Middle frontal gyrus (tissue), 1 donor: ENCODE data around the gene SMARCD3.

Source experiments
- DNase-seq: peaks from one replicate; pipeline ENCODE4 v3.0.0-alpha.2; 2015; ENCODE audit warnings: low spot score; ENCODE audit errors: extremely low spot score

Gene SMARCD3

DNA sequence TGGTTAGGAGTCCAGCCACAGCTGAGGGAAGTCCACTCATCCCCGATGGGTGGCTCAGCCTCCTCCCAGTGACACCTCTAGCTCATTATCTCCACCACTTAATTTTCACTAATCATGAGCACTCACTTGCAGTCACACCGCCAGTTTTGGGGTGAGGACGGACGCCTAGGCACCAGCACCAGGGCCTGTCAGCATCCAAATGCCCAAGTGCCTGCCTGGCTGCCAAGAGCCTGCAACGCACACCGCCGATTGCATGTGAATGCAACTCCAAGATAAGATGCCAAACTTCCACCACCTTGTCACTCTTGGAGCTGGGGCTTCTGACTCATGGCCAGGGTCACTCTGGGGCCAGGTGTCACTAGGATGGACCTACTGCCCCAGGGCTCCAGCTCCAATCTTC is 24.4 kb upstream of the SMARCD3 start:
- no peak for DNase-seq

DNA sequence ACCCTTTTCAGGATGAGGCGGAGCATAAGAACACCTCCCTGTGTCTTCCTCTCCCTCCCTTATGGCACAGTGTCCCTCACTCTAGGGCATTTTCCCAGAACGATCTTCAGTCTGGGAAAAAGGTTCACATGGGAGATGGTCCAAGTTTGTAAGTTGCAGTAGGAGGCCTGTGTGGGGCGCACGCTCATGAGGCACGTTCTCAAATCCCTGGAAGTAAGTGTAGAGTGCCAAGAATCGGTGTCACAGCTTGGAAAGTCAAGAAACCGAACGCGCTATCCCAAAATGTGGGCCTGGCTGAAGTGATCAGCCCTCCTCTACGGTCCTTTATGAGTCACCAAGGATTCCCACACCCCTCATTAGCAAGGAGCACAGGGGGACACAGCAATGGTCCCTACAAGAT is 23.9 kb upstream of the SMARCD3 start:
- DNase-seq = no peak

DNA sequence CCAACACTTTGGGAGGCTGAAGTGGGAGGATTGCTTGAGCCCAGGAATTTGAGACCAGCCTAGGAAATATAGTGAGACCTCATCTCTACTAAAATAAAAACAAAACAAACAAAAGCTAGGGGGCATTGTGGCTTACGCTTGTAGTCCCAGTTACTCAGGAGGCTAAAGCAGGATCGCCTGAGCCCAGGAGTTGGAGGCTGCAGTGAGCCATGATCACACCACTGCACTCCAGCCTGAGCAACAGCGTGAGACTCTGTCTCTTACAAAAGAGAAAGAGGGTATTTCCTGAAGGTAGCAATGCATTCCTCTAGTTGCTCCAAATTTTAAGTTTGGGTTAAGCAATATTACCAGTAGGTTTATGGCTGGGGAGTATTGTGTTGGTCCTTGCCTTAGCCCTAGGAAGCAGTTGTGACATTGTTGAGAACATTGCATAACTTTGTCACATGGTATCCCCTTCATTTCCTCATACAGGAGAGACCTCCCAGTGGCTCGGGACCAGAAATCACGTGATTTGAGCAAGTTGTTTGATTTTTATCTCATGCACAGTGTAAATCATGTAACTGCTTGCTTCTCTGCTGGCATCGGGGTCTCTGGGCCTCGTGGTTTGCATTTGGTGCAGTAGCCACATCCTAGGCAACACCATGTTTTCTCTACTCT is 23.3 kb upstream of the SMARCD3 start:
- no peak for DNase-seq

DNA sequence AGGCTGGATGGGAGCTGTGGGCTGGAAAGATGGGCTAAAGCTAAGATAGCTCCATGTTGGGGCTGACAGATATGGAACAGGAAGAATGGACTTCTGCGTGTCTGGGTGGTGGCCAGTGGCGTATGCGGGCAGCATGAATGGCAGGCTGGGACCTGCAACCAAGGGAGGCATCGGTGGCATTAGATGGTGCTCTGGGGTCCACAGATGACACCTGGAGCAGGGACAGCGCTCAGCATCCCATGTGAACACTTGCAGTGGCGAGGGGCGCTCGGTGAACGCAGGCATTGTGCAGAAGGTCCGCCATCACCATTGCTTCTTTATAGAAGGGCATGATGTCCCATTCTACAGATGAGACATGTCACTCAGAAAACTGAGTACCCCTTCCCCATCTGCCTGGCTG is 21.0 kb upstream of the SMARCD3 start:
- DNase-seq = no peak

DNA sequence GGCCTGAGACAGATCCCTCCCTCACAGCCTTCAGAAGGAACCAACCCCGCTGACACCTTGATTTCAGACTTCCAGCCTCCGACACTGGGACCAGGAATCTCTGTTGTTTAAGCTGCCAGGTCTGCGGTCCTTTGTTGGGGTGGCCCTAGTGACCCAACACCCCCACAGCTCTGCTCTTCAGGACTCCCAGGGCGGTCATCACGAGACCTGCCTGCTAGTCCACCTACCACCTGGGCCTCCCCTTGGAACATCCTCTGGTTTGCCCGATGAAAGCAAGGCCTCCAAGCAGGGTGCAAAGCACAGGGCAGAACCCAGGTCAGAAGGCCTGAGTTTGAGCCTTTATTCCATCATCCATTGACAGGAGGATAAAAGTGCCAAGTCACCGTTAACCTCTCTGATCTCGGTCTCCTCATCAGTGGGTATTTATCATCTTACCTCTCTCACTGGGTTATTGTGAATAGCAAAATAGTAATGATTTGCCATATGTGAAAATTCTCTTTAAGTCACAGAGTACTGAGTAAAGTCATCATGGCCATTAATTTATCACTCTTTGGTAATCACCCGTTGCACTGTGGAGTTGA is 16.9 kb upstream of the SMARCD3 start:
- no peak for DNase-seq

DNA sequence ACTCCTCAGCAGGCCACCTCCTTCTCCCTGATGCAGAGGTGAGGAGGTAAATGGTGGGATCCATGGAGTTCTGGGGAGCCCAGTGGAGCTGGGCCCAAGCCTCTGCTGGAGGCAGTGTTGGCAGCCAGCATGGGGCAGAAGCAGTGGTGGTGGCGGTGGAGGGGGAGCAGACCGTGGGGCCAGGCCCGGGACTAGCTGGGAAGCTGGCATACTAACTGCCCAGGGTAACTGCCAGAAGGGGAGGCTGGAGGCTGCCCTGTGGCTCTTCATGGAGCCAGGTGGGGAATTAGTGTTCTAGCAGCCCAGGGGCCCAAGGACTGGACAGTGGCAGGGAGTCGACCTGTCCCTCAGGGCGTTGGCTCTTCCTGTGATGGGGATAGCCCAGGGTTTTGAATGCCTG is 16.1 kb upstream of the SMARCD3 start:
- no peak for DNase-seq

DNA sequence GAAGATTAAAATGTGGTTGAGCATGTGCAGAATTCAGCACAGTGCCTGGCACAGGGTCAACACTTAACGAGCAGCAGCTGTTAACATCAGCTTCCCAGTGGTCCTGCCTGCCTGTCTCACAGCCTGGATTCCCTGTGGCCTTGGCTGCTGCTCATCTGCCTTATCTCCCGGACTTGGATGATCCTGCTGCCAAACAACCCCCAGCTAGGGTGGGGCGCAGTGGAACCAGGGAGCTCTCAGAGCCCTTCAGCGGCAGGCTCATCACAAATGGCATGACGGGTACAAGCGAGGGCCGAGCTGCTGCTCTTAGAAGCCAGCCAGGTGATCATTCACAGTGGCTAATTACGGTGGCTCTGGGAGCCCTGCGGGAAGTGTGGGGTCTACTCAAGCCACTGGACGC is 13.0 kb upstream of the SMARCD3 start:
- DNase-seq = no peak

DNA sequence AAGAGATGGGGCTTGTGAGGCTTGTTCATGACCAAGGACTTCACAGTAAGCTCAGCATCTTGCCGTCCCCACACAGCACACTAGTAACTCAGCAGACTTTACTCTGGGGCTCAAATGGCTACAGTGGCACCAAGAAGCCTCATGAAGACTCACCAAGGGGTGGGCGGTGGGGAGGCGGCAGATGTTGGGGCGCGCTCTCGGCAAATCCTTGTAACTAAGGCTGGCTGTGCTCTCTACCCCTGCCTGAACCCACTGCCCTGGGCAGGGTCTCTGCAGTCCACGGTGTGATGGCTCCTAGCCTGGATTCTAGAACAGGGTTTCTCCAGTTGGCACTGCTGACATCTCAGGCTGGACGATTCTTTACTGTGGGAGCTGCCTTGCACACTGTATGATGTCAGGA is 12.4 kb upstream of the SMARCD3 start:
- no peak for DNase-seq

DNA sequence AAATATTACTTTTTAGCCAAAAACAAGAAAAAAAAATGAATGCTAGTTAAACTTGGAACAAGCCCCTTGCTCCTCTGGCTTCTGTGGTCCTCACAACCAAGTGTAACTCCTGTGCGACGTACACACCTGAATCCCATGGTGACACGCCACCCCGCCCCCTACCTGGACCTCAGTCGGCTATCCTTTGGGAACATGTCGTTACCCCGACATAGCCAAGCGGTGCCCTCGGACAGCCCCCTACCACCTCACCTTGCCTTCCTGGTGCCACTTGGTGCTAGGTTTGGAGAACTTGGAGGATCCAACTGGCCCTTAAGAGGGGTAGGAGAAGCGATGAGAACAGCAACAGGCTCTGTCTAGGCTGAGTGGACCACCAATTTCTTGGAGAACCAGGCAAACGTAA is 12.0 kb upstream of the SMARCD3 start:
- DNase-seq = no peak

DNA sequence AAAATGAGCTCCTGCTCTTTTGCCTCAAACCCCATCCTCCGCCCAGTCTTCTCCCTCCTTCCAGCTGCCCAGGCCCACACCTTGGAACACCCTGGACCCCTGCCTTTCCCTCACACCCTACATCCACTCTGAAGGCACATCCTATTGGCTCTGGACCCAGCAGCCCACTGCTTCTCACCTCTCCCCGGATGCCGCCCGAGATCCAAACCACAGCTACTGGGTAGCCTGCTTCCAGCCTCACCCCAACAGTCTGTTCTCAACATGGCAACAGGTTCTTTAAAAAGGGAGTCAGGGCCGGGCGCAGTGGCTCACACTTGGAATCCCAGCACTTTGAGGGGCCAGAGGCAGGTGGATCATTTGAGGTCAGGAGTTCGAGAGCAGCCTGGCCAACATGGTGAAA is 9.5 kb upstream of the SMARCD3 start:
- DNase-seq = no peak

DNA sequence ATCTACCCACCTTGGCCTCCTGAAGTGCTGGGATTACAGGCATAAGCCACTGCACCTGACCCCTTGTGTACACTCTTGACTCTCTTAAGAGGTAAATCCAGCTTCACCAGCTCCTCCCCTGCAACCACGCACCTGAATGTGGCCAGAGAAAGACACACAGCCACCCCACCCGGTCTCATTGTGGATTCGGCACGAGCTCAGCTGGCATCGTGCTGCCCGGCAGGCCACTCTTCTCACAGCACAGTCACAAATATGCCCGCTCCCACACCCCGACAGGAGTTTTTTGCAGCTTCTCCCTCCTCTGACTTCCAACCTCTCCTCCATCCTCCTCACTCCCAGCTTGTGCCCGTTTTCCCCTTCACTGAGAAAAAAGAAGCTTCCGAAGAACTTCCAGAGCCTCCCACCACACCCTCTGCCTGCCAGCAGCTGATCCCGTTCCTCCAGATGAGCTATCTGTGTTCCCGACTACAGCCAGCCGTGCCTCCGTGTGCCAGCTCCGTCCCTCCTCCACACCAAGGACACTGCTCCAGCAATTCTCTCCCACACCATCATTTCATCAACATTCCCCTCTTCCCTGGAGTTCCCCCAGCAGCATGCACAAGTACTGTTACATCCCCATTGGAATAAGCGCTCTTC is 8.0 kb upstream of the SMARCD3 start:
- peak; percentile 36 for DNase-seq

DNA sequence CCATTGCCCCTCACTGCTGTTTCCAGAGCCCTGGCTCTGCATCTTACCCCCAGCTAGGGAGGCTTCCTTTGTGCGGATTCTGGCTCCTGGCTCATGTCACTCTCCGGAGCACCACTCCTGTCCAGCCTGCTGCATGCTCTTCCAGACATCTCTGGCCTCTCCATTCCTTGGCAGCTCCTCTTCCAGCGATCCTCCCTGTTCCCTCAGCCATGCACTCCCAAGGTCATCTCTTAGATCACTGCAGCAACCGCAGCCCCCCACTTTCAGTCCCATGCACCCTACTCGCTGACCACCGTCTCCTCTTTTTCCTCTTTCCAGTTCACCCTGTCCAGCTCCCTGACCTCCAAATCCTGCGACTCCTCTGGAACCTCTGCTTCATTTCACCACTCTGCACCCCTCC is 6.9 kb upstream of the SMARCD3 start:
- no peak for DNase-seq

DNA sequence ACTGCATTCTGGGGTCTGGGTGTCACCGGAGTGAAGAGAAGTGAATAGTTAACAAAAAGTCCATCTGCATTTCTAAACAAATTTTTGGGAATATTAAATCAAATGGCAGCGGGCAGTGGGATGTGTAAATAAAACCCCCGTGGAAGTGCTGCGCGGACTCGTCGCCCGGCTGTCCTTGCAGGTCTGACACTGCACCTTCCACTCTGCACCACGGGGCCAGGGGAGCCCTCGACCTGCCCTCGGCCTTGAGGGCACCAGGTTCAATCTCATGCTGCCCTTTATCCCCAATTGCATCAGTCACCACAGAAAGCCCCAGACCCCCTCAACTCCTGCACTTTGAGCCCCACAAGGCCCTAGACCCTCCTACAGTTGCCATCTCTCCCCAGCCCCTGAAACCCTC is 6.4 kb upstream of the SMARCD3 start:
- no peak for DNase-seq

DNA sequence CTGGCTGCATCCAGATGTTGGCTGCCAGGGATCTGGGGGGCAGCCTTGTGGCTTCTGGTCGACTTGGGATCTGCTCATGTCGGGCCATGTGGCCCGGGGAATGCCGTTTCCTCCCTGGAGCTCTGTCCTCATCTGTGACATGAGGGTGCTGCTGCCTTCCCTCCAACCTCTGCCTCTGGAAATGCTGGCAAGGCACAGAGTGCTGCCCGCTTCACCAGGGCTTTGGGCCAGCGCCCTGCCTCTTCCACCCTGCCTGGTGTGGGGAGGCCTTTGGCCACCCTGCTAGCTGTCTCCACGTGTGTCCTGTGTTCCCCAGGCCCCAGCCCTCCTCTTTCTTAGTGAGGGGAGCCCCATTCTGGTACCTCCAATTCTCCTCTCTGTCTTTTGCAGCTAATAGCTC is 5.8 kb upstream of the SMARCD3 start:
- DNase-seq = no peak

DNA sequence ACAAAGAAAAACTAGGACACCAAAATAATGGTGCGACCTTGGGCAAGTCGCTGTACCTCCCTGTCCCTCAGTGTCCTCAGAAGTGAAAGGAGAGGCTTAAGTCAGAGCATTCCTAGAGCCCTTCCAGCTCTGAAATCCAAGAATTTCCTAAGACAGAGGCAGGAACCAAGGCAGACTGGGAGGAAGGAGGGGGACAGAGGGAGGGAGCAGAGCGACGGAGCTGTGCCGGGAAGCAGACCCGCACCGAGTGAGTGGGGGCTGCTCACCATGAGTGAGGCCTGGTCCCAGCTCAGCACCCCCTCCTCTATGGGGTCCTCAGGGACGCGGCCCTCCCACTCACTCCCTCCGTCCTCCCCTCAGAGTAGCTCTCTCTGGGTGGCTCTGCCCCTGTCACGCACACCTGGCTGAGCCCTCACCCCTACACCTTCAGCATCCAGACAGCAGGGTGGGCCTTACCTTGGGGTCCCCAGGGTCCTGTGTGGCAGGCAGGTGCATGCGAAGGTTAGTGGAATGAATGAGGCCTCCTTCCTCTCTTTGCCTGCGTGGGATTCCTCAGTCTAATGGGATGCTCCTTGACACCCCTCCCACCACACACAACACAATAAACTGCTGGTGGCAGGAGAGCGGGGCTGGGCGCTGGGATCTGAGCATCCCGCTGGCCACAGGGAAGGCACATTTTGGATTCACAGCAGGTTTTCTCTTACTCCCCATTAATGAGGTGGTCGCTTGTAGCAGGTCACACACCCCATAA is 4.6 kb upstream of the SMARCD3 start:
- no peak for DNase-seq

DNA sequence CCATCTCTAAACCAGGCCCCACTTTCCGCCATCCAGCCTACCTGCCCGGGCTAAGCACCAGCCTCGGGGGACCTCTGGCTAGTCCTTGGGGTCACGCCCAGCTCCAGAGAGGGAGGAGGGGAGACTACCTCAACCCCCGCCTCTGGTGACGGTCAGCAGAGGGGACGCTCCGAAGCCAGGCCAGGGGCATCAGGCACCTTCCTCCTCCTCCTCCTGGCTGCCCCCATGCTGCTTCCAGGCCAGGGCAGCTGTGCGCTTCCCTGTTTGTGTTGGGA is 4.0 kb upstream of the SMARCD3 start:
- DNase-seq = no peak

DNA sequence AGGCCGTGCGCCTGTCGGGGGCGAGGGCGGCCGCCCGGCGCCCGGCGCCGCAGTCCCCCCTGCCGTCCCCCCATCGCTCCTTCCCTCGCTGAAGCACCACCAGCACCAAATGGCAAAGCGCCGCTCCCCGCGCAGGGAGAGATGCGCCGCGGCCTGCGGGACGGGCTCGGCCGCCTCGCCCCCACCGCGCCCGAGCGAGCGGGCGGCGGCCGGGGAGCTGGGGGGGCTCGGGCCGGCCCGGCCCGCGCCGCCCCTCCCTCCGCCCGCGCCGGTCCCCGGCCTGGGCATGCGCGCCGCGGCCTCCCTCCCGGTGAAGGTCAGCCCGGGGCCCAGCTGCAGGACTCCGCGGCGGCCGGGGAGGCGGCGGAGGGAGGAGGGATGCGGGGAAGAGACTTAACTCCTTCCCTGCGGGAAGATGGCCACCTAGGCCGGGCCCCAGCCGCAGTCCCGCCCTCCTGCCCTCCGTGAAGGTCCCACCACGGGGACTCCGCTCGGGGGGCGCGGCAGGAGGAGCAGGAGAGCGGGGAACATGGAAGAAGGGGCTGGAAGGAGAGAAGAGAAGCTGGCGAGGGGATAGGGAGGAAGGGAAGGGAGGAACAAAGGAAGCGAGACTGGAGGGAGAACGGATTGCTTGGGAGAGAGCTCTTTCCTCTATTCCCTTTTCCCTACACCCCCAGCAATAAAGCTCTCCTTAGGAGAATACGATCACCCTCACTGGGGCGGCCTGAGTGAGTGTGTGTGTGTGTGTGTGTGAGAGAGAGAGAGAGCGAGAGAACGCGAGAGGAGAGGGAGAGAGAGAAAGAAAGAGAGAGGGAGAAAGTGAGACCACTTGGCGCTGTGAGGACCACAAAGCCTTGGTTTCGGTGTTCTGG is 3.4 kb upstream of the SMARCD3 start:
- DNase-seq = peak; percentile 58

DNA sequence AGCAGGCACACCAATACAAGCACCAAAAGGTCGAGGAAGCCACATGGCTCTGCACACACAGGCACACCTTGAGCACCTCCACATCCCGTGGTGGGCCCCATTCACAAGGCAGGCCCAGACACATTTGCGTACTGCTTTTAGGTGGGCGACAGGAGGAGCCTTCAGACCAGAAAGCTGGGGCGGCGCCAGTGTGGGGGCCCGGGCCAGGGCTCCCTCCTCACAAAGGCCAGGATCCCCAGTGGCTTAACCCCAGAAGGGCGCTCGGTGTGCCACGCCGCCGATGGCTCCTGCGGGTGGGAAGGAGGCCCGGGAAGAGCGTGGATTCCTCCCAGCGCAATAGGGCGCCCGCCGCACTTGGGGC is 2.8 kb upstream of the SMARCD3 start:
- no peak for DNase-seq

DNA sequence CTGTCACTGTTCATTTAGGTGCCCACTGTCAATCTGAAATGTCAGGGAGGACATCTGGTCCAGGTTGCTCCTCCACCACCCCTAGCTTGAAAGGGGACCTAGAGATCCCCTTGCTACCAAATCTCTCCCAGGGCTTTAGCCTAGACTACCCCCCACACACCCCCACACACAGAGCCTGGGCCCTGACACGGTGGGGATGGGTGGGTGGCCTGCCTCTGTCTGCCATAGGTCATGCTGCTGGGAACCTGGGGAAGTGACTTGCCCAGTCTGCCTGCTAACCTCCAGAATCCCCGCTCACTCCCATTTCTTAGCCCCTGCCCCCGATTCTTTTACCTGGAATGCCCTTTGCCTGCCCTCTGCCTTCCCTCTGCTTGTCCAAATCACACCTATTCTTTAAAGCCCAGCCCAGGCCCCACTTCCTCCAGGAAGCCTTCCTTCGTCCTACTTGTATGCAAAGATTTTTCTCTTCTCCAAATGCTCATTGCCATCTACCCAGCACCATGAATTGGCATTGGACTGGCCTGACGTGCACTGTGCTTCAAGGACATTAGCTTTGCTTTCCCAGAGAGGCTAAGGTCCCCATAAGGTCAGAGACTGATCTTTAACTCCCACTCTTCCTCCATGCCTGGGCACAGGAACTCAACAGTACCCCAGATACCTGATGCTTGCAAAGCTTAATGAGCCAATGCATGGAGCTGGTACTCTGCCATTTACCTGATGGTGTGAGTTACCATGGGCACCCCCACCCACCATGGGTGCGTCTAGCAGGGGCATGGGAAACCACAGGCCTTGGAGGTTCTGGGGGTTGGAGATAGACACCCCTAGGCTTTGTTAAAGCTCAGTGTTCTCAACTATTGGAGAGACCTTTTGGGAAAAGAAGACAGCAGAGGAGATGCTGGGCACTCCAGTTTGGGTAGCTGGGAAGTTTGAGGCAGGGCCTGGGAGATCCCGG is 2.0 kb upstream of the SMARCD3 start:
- no peak for DNase-seq

DNA sequence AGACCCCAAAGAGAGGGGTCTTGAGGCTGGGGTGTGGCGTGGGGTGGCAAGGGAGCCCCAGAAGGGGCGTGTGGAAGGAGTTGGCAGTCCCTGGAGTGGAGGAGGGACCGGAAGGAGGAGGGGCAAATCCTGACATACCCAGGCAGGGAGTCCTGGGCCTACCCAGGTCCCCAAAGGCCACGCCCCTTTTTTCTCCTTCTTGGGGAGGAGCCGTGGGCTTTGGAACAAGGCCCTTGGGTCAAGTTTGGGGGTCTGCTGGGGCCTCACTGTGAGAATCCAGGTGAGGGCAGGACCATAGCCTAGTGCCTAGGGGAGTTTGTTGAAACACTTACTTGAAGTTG is 1.2 kb upstream of the SMARCD3 start:
- DNase-seq = no peak
